Neural cell (in vitro differentiated cells): ENCODE results near the gene SOX4. TPM values are rescaled to one million over a fixed set of nuclear protein-coding genes. Genes with fewer than 3 reads are reported as not detected.

Source experiments
- H2AFZ ChIP-seq: fragments of 200-600, 300-800 bp; sonication (generic), shearing (Covaris generic); 2 replicates; pipeline ENCODE4 v1.6.0; 2014; ENCODE audit warnings: low read depth, mild to moderate bottlenecking, antibody characterized with exemption, low read length, moderate library complexity
- H3F3A ChIP-seq: fragments of 200-600 bp; shearing (Covaris generic); 2 replicates; pipeline ENCODE4 v1.6.1; 2016; ENCODE audit warnings: mild to moderate bottlenecking, moderate library complexity, mixed read lengths, antibody characterized with exemption, low read length; ENCODE audit not compliant: insufficient read depth, poor library complexity, severe bottlenecking
- H3K27ac ChIP-seq: fragments of 200-600, 300-800 bp; sonication (generic), shearing (Covaris generic); 2 replicates; pipeline ENCODE4 v1.5.1; 2014; ENCODE audit warnings: mild to moderate bottlenecking, low read length, moderate library complexity
- H3K27me3 ChIP-seq: fragments of 300-800, 200-600 bp; sonication (generic), shearing (Covaris generic); 2 replicates; pipeline ENCODE4 v1.6.0; 2014; ENCODE audit warnings: mild to moderate bottlenecking, low read depth, low read length, moderate library complexity; ENCODE audit not compliant: insufficient read depth
- H3K36me3 ChIP-seq: fragments of 300-800, 200-600 bp; sonication (generic), shearing (Covaris generic); 2 replicates; pipeline ENCODE4 v1.5.1; 2014; ENCODE audit warnings: mild to moderate bottlenecking, antibody characterized with exemption, low read length, moderate library complexity; ENCODE audit not compliant: insufficient read depth
- H3K4me2 ChIP-seq: fragments of 300-800, 200-600 bp; sonication (generic), shearing (Covaris generic); 2 replicates; pipeline ENCODE4 v1.6.0; 2014; ENCODE audit warnings: mild to moderate bottlenecking, low read length
- H3K4me3 ChIP-seq: fragments of 300-800, 200-600 bp; sonication (generic), shearing (Covaris generic); 2 replicates; pipeline ENCODE4 v1.5.1; 2014; ENCODE audit warnings: mild to moderate bottlenecking, low read length, moderate library complexity
- H3K79me2 ChIP-seq: fragments of 200-600 bp; shearing (Covaris generic); replicated peaks from 2 replicates; pipeline ENCODE4 v1.6.0; 2014; ENCODE audit warnings: mild to moderate bottlenecking, low read length, moderate library complexity; ENCODE audit not compliant: insufficient read depth
- H3K9ac ChIP-seq: fragments of 300-800, 200-600 bp; sonication (generic), shearing (Covaris generic); 2 replicates; pipeline ENCODE4 v1.6.1; 2016; ENCODE audit warnings: mild to moderate bottlenecking, low read length, mixed read lengths
- H3K9me2 ChIP-seq: fragments of 200-600 bp; shearing (Covaris generic); 2 replicates; pipeline ENCODE4 v1.6.1; 2016; ENCODE audit warnings: mild to moderate bottlenecking, low read length, mixed read lengths; ENCODE audit not compliant: insufficient read depth
- H3K9me3 ChIP-seq: fragments of 200-600, 300-800 bp; sonication (generic), shearing (Covaris generic); 2 replicates; pipeline ENCODE4 v1.6.1; 2016; ENCODE audit warnings: mild to moderate bottlenecking, mixed run types, low read length, moderate library complexity, mixed read lengths
- H4K20me1 ChIP-seq: fragments of 200-600 bp; shearing (Covaris generic); 2 replicates; pipeline ENCODE4 v1.6.1; 2016; ENCODE audit warnings: mild to moderate bottlenecking, mixed run types; ENCODE audit not compliant: insufficient read depth
- CTCF ChIP-seq: fragments of 450-650 bp; IDR thresholded peaks from 2 replicates; pipeline ENCODE4 v1.5.1; 2014; ENCODE audit warnings: antibody characterized with exemption, mild to moderate bottlenecking, moderate library complexity; ENCODE audit not compliant: poor library complexity, severe bottlenecking
- EP300 ChIP-seq: fragments of 450-650 bp; conservative IDR thresholded peaks from 2 replicates; pipeline ENCODE4 v1.6.1; 2014; ENCODE audit warnings: antibody characterized with exemption, mild to moderate bottlenecking, moderate library complexity; ENCODE audit not compliant: poor library complexity, severe bottlenecking
- EZH2 ChIP-seq: fragments of 200-600, 300-800 bp; shearing (Covaris generic), sonication (generic); IDR thresholded peaks from 2 replicates; pipeline ENCODE4 v1.6.1; 2014; ENCODE audit warnings: antibody characterized with exemption, low read length, borderline replicate concordance, mild to moderate bottlenecking; ENCODE audit not compliant: insufficient read depth, poor library complexity, severe bottlenecking
- MXI1 ChIP-seq: fragments of 450-650 bp; conservative IDR thresholded peaks from 2 replicates; pipeline ENCODE4 v1.6.1; 2014; ENCODE audit warnings: antibody characterized with exemption, mild to moderate bottlenecking; ENCODE audit not compliant: poor library complexity, severe bottlenecking
- RAD21 ChIP-seq: fragments of 450-650 bp; conservative IDR thresholded peaks from 2 replicates; pipeline ENCODE4 v1.6.1; 2014; ENCODE audit warnings: antibody characterized with exemption, mild to moderate bottlenecking, moderate library complexity
- REST ChIP-seq: IDR thresholded peaks from 2 replicates; pipeline ENCODE4 v1.6.1; 2012; ENCODE audit warnings: borderline replicate concordance
- SMC3 ChIP-seq: fragments of 450-650 bp; conservative IDR thresholded peaks from 2 replicates; pipeline ENCODE4 v1.6.1; 2014; ENCODE audit warnings: antibody characterized with exemption, mild to moderate bottlenecking, moderate library complexity; ENCODE audit not compliant: poor library complexity
- polyA plus RNA-seq: library from polyadenylated mRNA; depleted of rRNA; stranded (reverse); fragments of >200 nt; gene quantifications from 2 replicates; pipeline ENCODE4 v1.2.3, GENCODE V29; 2014

The SOX4 gene
- polyA plus RNA-seq, 1 donor from 2014 or later = 394 TPM

GRCh38 chr6:21609881-21610329 is 16.4 kb downstream of the SOX4 start:
- Histone ChIP-seq H3K4me2 (no peak overlapping the region), H3K4me3 (no peak overlapping the region), H3F3A (no peaks in the 10 kb centered on the region), H3K36me3 (no peaks in the 10 kb centered on the region), H3K9ac (no peak overlapping the region), H4K20me1 (no peaks in the 10 kb centered on the region), H3K27ac (no peak overlapping the region), H3K27me3 (no peaks in the 10 kb centered on the region), H2AFZ (no peak overlapping the region), H3K79me2 (no peaks in the 10 kb centered on the region), H3K9me2 (no peaks in the 10 kb centered on the region), H3K9me3 (no peaks in the 10 kb centered on the region)
- TF ChIP-seq CTCF = no peak
- TF ChIP-seq EZH2 = no peak
- TF ChIP-seq SMC3 = no peak
- TF ChIP-seq REST = no peak
- TF ChIP-seq RAD21 = no peak
- TF ChIP-seq EP300 = no peak

- Histone ChIP-seq H3K27ac (no peak overlapping the region), H3F3A (no peaks in the 10 kb centered on the region), H4K20me1 (no peaks in the 10 kb centered on the region), H3K79me2 (no peaks in the 10 kb centered on the region), H3K36me3 (no peaks in the 10 kb centered on the region), H3K4me3 (no peak overlapping the region), H3K27me3 (no peaks in the 10 kb centered on the region), H2AFZ (no peak overlapping the region), H3K9ac (no peak overlapping the region), H3K4me2 (no peak overlapping the region), H3K9me3 (no peaks in the 10 kb centered on the region), H3K9me2 (no peaks in the 10 kb centered on the region)
- TF ChIP-seq MXI1 = no peak
- no peak for TF ChIP-seq SMC3
- no peak for TF ChIP-seq RAD21
- TF ChIP-seq CTCF = no peak
These were observed 16.8 kb downstream of the SOX4 start for GRCh38 chr6:21610341-21610740.
